NOMO-1 (cell line): Measurements from ENCODE around the gene RIT2.

Experiments used
- DNase-seq, 2 experiments: peaks; one replicate each; lab custom pipeline; 2025; ENCODE audit not compliant: unreplicated experiment in 2 of 2; lab: John Stamatoyannopoulos, UW

RIT2 gene

GRCh38 chr18:43092539-43092938 is 22.9 kb downstream of the RIT2 start:
- DNase-seq = no peak

- DNase-seq = no peak
These were observed 34.1 kb downstream of the RIT2 start for GRCh38 chr18:43081396-43081795.

- DNase-seq = no peak
These were observed 34.8 kb downstream of the RIT2 start for GRCh38 chr18:43080671-43081070.

GRCh38 chr18:43079422-43079821 is 36.1 kb downstream of the RIT2 start:
- DNase-seq = no peak

- DNase-seq = no peak
These were observed 36.9 kb downstream of the RIT2 start for GRCh38 chr18:43078478-43079092.

GRCh38 chr18:43077510-43078308 is 37.8 kb downstream of the RIT2 start:
- no peak for DNase-seq

GRCh38 chr18:43073771-43074170 is 41.7 kb downstream of the RIT2 start:
- no peak for DNase-seq

GRCh38 chr18:43068781-43069180 is 46.7 kb downstream of the RIT2 start:
- no peak for DNase-seq

- no peak for DNase-seq
These were observed 47.9 kb downstream of the RIT2 start for GRCh38 chr18:43067570-43067969.

- DNase-seq = no peak
These were observed 53.7 kb downstream of the RIT2 start for GRCh38 chr18:43061816-43062215.

GRCh38 chr18:43061318-43061717 is 54.2 kb downstream of the RIT2 start:
- no peak for DNase-seq

- no peak for DNase-seq
These were observed 55.5 kb downstream of the RIT2 start for GRCh38 chr18:43060020-43060419.

GRCh38 chr18:43054815-43055519 is 60.5 kb downstream of the RIT2 start:
- DNase-seq = no peak

- no peak for DNase-seq
These were observed 66.5 kb downstream of the RIT2 start for GRCh38 chr18:43049021-43049420.

GRCh38 chr18:43046322-43046721 is 69.2 kb downstream of the RIT2 start:
- DNase-seq = no peak

- DNase-seq = no peak
These were observed 71.9 kb downstream of the RIT2 start for GRCh38 chr18:43043626-43044025.

- DNase-seq = no peak
These were observed 75.2 kb downstream of the RIT2 start for GRCh38 chr18:43040281-43040680.

GRCh38 chr18:43034683-43035500 is 80.6 kb downstream of the RIT2 start:
- no peak for DNase-seq

- DNase-seq = no peak
These were observed 84.3 kb downstream of the RIT2 start for GRCh38 chr18:43031169-43031568.

- DNase-seq = no peak
These were observed 86.1 kb downstream of the RIT2 start for GRCh38 chr18:43029414-43029813.

- no peak for DNase-seq
These were observed 92.6 kb downstream of the RIT2 start for GRCh38 chr18:43022874-43023273.
